HG03575 (cell line): Measurements from ENCODE around the gene SUMO3.

ENCODE experiments used
- ATAC-seq: cut with Tn5 transposase; IDR thresholded peaks from one replicate; pipeline ENCODE4 v1.9.1; 2021; ENCODE audit not compliant: unreplicated experiment, insufficient number of reproducible peaks, low FRiP score; ENCODE audit errors: extremely low read depth

The SUMO3 gene

DNA sequence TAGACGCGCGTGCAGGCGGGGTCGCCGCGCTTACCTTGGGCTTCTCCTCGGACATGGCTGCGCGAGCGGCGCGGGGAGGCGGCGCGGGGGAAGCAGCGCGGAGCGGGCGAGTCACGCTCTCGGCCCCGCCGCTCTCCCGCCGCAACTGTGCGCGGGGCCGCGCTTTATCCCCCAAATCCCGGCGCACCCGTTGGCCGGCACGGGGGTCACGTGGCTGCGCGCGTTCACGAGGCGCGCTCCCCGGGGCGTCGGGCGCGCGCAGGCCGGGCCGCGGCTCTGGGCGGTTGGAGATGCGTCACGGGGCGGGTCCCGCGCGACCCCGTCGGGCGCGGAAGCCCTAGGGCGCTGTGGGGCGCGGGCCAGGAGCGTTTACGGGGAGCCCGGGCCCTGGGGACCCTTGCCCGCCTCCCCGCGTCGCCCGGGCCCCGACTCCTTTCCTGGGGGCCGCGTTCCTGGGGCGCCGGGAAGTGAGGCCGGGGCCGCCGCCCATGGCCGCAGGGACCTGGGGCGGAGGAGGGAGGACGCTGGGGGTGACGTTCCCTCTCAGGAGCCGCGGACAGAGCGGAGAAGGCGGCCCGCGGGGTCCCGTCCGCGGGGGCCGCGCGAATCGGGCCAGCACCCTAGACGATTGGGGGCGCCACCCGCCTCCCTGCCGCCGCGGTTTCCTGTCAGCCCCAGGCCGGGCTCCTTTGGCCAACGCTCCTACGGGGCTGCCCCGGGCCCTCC is at the start of gene SUMO3:
Gene SUMO3, minus strand, starts transcription at position 149 of the 726 bp plus-strand sequence. Its CDS starts 94 bp downstream, at position 55.
- no peak for ATAC-seq

DNA sequence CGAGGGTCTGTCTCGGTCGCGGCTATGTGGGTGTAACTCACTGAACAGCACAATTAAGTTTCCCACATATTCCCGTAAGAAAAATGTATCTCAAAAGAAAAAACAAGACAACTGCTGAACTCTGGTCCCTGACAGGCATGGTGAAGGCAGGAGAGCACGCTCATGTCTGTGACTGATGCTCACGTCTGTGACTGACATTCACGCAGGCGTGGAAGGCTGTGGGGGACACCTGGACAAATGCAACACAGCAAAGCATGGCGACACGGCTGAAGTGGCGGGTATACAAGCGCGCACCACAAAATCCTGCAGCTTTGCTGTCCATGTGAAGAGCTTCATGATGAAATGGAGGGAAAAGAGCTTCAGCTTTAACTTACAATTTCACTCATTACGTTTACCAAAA is 49.6 kb upstream of the SUMO3 start:
- no peak for ATAC-seq

DNA sequence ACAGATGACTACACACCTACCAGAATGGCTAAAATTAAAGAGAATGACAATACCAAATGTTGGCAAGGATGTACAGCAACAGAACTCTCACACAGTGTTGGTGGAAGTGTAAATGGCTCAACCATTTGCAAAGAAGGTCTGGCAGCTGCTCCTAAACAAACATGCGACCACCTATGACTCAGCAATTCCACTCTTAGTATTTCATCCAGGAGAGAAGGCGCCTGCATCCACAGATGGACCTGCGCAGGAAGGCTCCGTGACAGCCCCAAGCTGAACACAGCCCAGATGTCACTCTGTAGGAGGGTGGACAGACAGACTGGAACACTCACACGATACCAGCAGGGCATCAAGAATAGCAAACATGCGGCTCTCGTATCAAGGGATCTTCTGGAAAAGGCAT is 48.9 kb upstream of the SUMO3 start:
- ATAC-seq: no peak

DNA sequence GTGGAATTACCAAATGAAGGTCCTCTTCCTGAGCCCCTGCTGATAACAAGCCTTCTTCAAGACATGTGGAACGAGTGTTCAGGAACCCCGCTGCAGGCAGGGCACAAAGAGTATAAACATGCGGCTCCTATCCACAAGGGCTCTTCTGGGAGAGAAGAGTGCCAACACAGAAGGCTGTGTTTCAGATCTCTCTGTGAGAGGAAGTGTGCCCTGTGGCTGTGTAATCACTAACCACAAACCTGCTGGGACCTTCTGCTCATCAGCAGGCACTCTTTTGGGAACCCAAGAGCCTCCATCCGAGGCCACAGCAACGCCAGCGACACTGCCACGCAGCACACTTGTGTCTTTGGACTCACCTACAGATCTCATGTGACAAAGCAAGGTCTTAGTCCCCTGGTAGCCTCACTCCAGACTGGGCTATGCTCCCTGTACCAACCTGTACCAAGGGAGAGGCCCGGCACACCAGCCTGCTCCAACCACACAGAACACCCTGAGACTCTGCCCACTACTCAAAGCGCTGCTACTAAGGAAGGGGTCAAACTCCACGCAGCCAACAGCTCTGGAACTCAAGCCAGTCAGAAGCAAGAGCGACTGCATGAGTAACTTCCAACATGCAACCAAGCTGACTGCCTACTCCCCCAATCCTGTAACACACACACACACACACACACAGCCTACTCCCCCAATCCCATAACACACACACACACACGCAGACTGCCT is 47.9 kb upstream of the SUMO3 start:
- peak; percentile 53 for ATAC-seq

DNA sequence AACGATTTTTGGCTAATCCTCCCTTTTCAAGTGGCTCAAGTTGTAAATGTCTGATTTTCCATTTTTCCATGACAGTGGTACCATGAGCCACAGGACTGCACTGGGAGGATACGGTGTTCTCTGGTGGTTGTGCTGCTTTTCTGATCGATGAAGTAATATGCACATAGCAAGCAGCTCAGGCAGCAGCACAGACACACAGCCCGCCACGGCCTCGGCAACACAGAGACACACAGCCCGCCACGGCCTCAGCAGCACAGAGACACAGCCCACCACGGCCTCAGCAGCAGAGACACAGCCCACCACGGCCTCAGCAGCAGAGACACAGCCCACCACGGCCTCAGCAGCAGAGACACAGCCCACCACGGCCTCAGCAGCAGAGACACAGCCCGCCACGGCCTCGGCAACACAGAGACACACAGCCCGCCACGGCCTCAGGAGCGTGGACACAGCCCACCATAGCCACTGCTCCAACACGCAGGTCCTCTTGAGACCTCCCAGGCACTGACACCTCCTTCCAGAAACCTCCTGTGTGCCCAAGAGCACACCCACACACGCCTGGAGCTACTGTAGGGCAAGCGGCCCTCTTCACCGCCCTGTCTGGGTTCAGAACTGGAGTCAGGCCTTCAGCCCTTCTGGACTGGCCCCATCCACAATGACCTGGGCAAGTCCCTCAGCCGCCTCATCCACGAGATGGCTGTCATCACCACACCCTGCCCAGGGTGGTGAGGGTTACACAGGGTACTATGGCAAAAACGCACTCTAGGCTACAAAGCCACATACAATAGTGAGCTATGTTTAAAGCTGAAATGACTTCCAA is 45.2 kb upstream of the SUMO3 start:
- ATAC-seq: no peak

DNA sequence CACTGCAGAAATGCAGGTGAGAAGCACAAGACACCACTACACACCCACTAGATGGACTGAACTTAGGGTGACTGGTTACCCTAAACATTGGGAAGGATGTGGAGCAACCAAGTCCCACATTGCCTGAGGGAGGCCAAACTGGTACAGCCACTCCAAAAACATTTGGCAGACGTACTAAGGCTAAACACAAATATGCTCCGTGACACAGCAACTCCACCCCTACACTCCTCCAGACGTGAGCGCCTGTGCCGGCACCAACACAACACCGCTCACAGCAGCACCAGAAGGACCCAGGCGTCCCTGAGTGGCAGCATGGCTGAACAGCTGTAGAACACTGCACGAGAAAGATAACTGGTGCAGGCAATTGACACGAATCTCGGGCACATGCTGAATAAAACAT is 40.9 kb upstream of the SUMO3 start:
- no peak for ATAC-seq

DNA sequence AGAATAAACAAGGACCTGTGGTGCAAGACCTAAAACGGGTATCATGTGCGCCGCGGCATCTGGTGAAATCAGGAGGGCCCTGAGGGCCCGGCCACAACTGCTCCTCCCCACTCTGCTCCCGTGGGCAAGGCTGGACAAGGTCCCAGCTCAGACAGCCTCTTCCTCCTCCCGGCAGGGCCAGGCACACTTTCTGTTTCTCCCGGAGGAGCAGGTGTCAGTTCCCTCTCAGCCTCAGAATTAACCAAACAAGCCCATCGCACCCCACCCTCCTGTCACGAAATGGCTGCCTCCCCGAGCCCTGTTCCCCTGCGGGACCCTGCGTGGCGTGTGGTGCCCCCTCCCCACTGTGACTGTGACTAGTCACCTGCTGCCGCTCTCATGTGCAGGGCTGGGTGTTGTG is 40.4 kb upstream of the SUMO3 start:
- no peak for ATAC-seq

DNA sequence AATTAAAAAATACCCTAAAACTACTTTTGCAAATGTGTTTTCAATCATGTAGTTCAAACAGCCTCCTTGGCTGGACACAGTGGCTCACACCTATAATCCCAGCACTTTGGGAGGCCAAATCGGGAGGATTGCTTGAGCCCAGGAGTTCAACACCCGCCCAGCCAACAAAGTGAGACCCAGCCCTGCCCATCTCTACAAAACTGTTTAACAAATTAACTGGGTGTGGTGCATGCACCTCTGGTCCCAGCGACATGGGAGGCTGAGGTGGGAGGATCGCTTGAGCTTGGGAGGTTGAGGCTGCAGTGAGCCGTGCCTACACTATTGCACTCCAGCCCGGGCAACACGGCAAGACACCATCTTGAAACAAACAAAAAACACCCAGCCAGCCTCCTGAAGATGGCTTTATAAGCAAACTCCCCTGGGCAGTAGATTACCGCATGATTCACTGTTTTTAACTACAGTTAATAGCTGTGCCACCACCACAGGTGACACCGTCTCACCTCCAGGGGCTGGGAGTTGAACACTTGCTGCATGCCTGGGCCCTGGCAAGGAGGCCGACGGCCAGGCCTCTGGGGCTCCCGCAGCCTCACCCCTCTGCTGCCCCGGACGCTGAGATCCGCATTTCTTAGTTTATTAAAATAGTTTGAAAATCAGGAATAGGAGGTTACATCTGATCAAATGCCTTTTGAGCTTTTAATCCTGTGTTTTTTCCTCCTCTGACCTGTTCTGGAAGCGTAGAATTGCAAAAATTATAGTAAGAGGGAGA is 39.4 kb upstream of the SUMO3 start:
- no peak for ATAC-seq

DNA sequence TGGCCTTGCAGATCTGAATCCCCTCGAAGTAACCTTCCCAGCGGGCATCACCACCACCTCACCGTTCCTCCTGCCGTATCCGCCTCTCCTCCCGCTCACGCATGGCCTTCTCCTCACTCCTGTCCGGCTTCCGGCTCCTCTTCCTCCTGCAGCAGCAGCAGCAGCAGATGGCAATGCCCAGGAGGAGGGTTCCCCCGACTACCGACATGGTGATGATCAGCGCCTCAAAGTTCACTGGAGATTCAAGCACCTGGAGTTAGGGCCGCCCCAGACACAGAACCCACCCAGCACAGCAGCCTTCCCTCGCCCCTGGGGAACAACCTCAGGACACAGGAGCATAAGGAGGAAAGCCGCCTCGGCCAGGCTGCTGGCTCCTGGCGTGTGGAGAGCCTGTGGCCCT is 38.3 kb upstream of the SUMO3 start:
- ATAC-seq: no peak

DNA sequence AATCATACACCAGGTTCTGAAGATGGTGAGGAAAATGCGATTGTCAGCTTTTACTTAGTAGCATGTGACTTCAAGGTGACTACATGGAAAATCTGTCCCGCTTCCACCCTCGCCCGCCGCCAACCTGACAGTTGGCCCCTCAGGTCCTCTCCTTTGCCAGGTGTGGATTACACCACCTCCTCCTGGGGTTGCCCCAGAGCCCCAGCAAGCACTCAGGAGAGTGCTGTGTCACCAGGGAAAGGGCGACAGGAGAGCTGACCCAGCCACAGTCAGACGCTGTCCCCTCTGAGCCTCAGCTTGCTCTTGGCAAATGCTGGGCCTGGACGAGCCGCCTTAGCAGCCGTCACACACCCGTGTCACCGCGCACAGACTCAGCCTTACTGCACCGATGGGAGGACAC is 37.7 kb upstream of the SUMO3 start:
- no peak for ATAC-seq

DNA sequence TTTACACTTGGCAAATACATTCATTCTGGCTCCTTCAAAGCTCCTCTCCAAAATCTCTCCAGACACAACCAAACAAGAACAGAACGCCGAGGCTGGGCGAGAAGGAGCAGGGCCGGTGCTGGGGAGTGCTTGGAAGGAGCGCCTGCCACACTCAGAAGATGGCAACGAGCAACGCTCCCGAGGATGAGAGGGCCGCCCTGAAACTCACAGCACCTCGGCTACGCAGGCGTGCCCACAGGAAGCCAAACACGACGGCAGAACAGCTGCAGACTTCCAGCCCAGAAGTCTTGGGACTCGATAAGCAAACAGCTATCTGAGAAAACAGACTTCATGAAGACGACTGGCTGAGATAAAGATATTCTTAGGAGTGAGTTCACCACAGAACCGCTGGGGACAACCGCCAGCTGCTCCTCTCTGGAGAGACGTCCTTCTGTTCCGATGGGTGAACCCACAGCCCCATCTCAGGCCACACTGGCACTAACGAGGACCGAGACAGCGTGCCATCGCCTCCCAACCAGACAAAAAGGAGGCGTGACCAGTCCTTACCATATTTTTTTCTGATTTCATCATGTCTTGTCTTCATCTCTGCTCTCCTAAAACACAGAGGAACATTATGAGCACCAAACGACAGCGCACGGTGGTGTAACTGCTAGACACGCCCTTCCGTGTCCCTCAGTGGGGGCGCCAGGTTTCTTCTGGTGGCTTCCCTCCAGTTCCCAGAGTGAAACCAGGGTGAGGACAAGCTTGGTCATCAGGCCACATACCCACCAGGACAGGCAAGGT is 37.0 kb upstream of the SUMO3 start:
- no peak for ATAC-seq

DNA sequence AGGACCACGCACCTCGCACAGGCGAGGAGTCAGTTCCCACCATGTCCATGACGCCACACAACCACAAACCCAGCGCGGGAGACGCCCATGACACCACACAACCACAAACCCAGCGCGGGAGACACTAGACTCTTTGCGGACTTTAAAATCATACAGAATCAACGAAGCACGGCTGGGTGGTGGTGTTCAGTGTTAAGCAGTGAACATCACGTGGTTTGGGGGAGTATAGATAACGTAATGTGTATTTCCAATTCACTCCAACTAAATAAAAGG is 36.5 kb upstream of the SUMO3 start:
- no peak for ATAC-seq

DNA sequence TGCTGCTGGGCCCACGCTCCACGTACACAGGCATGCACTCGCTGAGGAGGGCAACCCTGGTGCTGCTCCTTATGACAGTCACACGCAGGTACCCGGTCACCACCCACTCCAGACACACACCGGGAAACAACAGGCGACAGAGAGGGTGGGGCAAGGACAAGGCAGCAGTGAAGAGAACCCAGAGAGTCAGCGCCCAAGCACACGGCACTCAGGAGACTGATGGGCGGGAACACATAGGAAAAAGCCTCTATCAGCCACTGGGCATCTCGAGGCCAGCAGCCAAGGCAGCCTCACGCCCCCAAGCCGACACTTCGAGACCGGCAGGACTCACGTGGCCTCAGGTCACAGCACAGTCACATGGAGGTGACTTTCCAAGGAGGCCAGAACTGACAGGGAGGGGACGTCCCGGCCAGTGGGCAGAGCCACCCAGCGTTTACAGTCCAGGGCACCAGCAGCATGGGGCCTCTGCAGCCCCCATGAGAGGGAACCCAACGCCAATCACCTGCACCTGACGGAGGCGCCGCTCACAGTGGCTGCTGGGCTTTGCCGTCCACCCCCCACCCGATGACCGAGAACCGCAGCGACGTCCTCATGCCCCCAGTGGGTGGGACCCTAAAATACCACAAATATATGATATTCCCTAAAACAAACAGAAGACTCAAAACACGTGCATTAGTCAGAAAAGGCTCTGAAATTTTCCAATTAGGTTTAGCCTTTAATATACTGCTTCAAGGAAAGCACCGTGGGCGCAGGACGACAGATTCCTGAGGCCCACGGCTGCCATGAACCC is 35.9 kb upstream of the SUMO3 start:
- no peak for ATAC-seq

DNA sequence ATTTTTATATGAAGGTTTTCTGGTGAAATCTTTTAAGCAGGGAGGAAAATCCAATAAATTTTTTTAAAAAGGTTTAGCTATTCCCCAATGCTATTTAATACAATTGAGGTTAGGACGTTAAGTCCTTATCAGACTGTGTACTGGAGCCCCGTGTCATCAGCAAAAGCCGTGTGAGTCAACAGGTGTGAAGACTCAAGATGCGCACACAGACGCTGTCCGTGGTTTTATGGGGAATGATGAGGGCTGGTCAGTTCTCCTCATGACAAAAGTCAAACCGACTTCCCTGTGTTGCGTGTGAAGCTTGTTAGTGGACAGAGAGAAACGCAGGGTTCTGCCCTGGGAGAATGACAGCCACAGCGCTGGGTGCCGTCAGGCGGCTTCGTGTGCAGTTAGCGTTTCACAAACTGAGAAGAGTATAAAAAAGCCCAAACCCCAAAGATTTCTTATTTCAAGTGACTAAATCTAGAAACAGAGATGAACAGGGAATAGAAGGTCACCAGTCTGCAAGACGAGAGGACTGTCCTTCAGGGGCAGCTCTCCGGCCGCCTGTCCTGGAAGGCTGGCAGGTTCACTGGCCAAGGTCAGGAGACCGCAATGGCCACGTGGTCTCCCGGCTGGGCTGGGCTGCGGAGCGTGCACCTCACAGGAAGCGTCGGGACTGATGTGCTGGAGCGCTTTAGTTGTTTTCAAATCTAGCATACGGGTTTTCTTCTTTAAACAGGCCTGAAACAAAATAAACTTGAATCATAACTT is 33.2 kb upstream of the SUMO3 start:
- ATAC-seq: no peak

DNA sequence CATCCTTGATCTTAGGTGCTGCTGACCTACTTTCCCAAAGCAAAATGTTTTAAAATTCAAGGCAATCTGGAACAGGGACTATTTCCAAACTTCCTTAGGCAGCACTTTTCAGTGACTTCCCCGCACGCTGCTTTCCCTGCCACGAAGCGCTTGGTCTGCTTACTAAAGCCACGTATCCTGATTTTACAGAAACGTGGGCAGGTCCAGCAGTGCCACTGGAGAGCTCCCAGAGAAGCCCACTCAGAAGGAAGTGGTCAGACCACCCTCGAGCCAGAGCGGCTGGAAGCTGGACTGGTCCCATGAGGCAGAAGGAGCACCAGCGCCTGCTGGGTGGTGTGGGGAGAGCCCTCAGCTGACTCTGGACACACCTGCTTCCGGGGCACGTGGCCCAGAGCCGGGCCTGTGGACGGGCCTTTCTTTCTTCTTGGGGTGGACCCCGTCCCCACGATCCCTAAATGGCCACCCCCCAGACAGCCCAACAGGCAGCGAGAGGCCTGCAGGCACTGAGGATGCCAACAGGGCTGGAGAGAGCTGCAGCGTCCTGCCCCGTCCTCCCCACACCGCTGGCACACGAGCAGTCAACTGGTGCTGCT is 32.4 kb upstream of the SUMO3 start:
- no peak for ATAC-seq

DNA sequence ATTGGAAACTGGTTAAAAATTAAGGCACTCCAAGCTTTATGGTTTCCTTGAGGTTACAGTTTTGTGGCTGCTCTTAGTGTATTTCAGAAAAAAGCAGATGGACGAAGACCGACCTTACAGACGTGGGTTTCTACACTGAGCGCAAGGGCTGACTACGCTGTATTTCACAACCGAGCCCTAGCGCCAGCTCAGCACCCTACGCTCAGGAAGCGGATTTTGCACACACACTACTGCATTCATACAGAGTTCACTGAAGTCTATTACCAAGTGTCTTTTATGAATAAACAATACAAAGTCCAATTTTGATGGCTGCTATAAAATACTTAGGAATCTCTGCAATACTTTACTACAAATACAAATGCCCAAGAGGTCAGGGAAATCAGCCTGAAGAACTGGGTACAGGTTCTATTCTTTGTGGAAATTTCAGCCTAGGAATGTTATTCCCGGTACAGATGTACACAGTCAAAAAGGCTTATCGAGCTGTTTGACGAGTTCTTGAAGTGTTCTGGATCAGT is 31.8 kb upstream of the SUMO3 start:
- ATAC-seq: no peak
